KMS-11 (cell line): ENCODE results near the gene ABHD12.

Experiments
- H2AFZ ChIP-seq: fragments of 200-600 bp; sonication (generic); 2 replicates; pipeline ENCODE4 v1.6.1; 2016; ENCODE audit warnings: antibody characterized with exemption, mixed run types, low read depth
- H3K27ac ChIP-seq: fragments of 200-600 bp; sonication (generic); 2 replicates; pipeline ENCODE4 v1.6.1; 2016; ENCODE audit warnings: mild to moderate bottlenecking, mixed run types
- H3K27me3 ChIP-seq: fragments of 200-600 bp; sonication (generic); 2 replicates; pipeline ENCODE4 v1.6.1; 2017; ENCODE audit warnings: mild to moderate bottlenecking, low read depth, mixed run types, moderate library complexity; ENCODE audit not compliant: insufficient read depth
- H3K36me3 ChIP-seq: fragments of 200-600 bp; sonication (generic); 2 replicates; pipeline ENCODE4 v1.6.1; 2017; ENCODE audit warnings: mild to moderate bottlenecking, mixed run types; ENCODE audit not compliant: insufficient read depth
- H3K4me1 ChIP-seq: fragments of 200-600 bp; sonication (generic); 2 replicates; pipeline ENCODE4 v1.6.1; 2016; ENCODE audit warnings: mild to moderate bottlenecking, low read depth, mixed run types; ENCODE audit not compliant: poor library complexity, severe bottlenecking
- H3K4me2 ChIP-seq: fragments of 200-600 bp; sonication (generic); 2 replicates; pipeline ENCODE4 v1.7.0; 2016; ENCODE audit warnings: mild to moderate bottlenecking, mixed run types
- H3K4me3 ChIP-seq: fragments of 200-600 bp; sonication (generic); IDR thresholded peaks from 2 replicates; pipeline ENCODE4 v1.6.1; 2017; ENCODE audit warnings: low read depth, low read length, mixed read lengths; ENCODE audit not compliant: insufficient read depth
- H3K79me2 ChIP-seq: fragments of 200-600 bp; sonication (generic); 2 replicates; pipeline ENCODE4 v1.6.1; 2016; ENCODE audit warnings: low read depth, mixed run types; ENCODE audit not compliant: insufficient read depth
- H3K9ac ChIP-seq: fragments of 200-600 bp; sonication (generic); 2 replicates; pipeline ENCODE4 v1.6.1; 2016; ENCODE audit warnings: mild to moderate bottlenecking, mixed run types
- H4K20me1 ChIP-seq: fragments of 200-600 bp; sonication (generic); 2 replicates; pipeline ENCODE4 v1.6.1; 2016; ENCODE audit warnings: mild to moderate bottlenecking, mixed run types; ENCODE audit not compliant: insufficient read depth
- CTCF ChIP-seq: fragments of 200-600 bp; sonication (generic); conservative IDR thresholded peaks from 2 replicates; pipeline ENCODE4 v1.6.1; 2017; ENCODE audit warnings: low read depth, mild to moderate bottlenecking, antibody characterized with exemption, low read length, moderate library complexity, mixed read lengths

The ABHD12 gene

GRCh38 chr20:25390538-25391528 lies at the start of gene ABHD12:
ABHD12 (minus strand) TSS chr20:25390835; CDS start chr20:25390703, 132 bp downstream.
- H3K79me2 ChIP-seq, result peaks cover 42% of the 10 kb centered on the region
- H3K9ac ChIP-seq, result peak within 1 kb of the TSS; percentile 51; the same call in 1 of the 2 replicates
- no peak within 1 kb of the TSS for H3K4me3 ChIP-seq
- peak within 1 kb of the TSS; percentile 61 for H3K27ac ChIP-seq
- no peaks in the 10 kb centered on the region for H3K27me3 ChIP-seq
- no peaks in the 10 kb centered on the region for H4K20me1 ChIP-seq
- peak within 1 kb of the TSS; percentile 38 for H2AFZ ChIP-seq
- peaks cover 16% of the 10 kb centered on the region for H3K4me1 ChIP-seq
- H3K4me2 ChIP-seq, result peak within 1 kb of the TSS; percentile 82
- no peaks in the 10 kb centered on the region for H3K36me3 ChIP-seq
- TF ChIP-seq CTCF, result no peak

- Histone ChIP-seq H4K20me1 (no peaks in the 10 kb centered on the region), H3K36me3 (no peaks in the 10 kb centered on the region), H3K4me3 (no peak overlapping the region), H3K4me1 (peaks cover 6% of the 10 kb centered on the region), H3K27ac (no peak overlapping the region), H3K4me2 (no peak overlapping the region), H3K9ac (no peak overlapping the region), H3K27me3 (no peaks in the 10 kb centered on the region), H3K79me2 (no peaks in the 10 kb centered on the region), H2AFZ (no peak overlapping the region)
- no peak for TF ChIP-seq CTCF
These were observed 48.7 kb upstream of the ABHD12 start for GRCh38 chr20:25439328-25439727.

GRCh38 chr20:25437153-25437581 lies 46.5 kb upstream of the ABHD12 start:
- Histone ChIP-seq H2AFZ (no peak overlapping the region), H3K79me2 (no peaks in the 10 kb centered on the region), H4K20me1 (no peaks in the 10 kb centered on the region), H3K4me2 (no peak overlapping the region), H3K27ac (no peak overlapping the region), H3K36me3 (no peaks in the 10 kb centered on the region), H3K27me3 (no peaks in the 10 kb centered on the region), H3K4me3 (no peak overlapping the region), H3K4me1 (peaks cover 6% of the 10 kb centered on the region), H3K9ac (no peak overlapping the region)
- TF ChIP-seq CTCF, result no peak

- TF ChIP-seq CTCF, result no peak
- no peak overlapping the region for H3K4me3 ChIP-seq
- H2AFZ ChIP-seq, result no peak overlapping the region
- H4K20me1 ChIP-seq, result no peaks in the 10 kb centered on the region
- H3K9ac ChIP-seq, result no peak overlapping the region
- H3K27me3 ChIP-seq, result no peaks in the 10 kb centered on the region
- no peak overlapping the region for H3K27ac ChIP-seq
- no peaks in the 10 kb centered on the region for H3K79me2 ChIP-seq
- H3K36me3 ChIP-seq, result no peaks in the 10 kb centered on the region
- no peak overlapping the region for H3K4me2 ChIP-seq
- no peaks in the 10 kb centered on the region for H3K4me1 ChIP-seq
These were observed 33.9 kb upstream of the ABHD12 start for GRCh38 chr20:25424536-25424935.
